RPMI8226 (cell line): ENCODE data around the gene CDIP1.
A peak's percentile ranks its signal among the peaks of the same experiment; 100 is the strongest.

Experiments used
- DNase-seq: peaks from one replicate; pipeline ENCODE4 v3.0.0-alpha.2; 2015

Gene CDIP1

DNA sequence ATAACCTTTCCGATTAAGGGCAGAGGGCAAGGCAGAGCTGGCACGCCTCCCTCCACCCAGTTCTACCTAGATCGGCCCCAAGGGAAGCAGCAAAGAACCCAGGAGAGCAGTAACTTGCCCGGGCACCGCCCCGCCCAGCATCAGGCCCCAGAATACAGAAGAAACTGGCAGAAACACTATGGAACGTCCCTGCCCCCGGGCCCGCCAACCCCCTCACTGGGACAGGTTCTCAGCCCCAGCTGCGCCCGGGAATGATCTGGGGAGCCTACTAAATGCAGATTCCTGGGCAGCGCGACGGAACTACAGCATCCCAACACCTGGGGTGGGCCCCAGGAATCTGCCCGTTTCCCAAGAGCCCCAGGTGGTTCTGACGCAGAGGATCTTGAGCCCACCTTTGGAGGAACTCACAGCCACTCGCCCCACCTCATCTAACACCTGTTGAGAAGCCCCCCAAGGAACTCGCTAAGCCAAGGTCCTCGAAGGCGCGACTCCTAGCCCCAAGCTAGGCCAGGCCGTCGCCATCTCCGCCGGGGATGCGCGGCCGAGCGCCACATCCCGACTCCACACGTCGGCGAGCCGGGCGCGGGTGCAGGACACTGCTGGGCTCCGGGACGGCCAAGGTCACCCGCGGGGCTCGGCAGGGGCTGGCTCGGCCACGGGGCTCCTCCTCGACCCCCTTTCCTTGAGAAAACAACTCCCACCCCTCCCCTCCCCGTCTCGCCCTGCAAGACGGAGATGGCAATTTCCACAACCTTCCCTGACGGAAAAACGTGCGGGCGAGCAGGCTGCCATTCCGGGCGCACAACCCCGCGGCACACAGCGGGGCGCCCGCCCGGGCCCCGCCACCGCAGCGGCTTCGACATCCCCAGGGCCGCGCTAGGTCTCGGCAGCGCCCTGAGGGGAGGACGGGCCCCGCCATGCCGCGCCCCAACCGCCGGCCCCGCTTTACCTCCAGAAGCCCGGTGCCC is 913 bp downstream of the CDIP1 start:
- peak; percentile 47 for DNase-seq

DNA sequence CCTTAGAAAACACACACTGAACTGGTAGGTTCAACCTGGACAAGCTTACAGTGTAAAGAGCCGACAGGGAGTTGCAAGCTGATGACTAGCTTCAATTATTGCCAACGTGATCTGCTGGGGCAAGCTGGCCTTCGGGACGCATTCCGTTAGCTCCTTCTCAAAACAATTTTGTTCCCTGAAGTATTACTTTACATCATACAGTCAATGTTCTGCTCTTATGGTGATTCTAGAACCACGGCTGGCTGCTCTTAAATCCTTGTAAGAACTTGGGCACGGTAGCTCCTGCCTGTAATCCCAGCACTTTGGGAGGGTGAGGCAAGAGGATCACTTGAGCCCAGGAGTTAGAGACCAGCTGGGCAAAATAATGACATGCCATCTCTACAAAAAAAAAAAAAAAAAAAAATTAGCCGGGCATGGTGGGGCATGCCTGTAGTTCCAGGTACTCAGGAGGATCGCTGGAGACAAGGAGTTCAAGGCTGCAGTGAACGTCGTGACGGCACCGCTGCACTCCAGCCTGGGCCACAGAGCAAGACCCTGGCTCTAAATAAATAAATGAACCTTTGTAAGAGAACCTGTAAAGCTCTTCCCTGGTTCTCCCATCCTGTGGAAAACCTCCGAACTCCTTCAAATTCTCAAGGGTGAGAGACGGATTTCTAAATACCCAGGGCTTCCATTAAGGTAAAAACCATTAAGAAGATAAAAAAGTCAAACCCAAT is 2.0 kb downstream of the CDIP1 start:
- no peak for DNase-seq

DNA sequence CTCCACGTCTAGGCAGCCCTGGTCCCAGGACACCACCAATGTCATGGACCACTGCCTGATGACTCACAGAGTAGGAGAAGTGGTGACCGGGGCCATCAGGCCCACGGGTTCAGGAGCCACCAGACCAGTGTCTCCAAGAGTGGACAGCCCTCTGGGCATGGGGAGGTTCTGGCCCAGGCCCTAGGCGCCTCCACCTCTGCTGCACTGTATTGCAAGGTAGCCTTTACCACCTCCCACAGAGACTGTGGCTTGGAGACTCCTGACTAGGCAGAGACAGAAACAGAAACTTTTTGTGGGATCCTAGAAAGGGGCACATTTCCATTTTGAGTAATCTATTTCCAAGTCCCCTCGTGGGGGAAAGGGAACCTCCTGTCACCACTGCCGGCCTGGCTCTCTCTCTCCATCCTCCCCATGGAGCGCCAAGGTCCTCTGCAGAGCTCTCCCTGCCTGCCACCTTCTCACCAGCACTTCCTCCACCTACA is 2.9 kb downstream of the CDIP1 start:
- DNase-seq = no peak

DNA sequence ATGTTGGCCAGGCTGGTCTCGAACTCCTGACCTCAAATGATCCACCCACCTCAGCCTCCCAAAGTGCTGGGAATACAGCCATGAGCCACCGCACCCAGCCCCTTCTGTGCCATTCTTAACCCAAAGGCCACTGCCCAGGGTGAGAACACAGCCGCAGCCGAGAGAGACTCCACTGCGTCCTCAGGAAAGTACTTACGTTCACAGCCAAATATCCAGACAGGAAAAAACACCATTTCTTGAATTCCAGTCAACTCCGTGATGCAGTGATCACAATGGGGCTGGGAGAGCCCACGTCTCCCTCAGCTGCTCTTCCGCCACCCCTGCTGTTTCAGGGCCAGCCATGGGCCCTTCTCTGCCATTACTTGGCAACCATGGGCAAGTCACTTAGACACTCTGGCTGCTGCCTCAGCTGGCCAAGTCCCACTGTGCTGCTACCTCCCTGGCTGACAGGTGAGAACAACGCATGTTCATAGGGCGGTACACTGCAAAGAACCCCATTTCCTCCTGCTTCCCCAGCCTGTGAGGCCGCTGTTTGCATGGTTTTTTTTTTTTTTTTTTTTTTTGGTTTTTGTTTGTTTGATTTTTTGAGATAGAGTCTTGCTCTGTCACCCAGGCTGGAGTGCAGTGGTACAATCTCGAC is 4.3 kb downstream of the CDIP1 start:
- no peak for DNase-seq

DNA sequence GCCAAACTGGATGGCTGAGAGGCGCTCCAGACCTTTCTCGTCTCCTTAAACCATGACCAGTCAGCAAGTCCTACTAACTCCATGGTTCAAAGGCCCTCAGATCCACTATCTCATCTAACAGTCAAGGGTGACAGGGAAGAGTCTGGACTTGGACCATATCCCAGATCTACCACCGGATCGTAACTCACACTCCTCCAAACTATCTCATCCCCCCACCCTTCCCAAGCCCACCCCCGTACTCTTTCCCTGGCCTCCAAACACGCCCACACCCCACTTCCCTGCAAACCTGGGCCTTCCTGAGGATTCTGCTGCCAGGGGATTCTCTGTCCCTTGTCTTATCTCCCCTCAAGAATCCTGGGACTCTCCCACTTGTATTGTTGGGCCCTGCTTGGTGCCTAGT is 5.1 kb downstream of the CDIP1 start:
- DNase-seq = no peak

DNA sequence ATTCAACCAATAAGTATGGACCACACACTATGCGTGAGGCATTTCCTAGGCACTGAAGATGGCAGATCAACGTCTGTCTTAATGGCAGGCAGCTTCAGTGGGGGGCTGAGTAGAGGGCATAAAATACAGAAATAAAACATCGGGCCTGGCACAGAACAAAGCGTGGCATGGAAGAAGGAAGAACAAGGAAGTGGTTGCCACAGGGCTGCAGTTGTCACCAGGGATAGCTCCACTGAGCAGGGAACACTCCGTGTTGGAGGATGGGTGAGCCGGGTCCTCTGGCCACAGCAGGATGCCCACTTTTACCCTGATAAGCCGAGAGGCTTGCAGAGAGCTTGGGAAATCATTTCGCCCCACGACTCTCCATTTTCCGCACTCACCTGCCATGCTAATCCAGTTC is 6.3 kb downstream of the CDIP1 start:
- DNase-seq = no peak

DNA sequence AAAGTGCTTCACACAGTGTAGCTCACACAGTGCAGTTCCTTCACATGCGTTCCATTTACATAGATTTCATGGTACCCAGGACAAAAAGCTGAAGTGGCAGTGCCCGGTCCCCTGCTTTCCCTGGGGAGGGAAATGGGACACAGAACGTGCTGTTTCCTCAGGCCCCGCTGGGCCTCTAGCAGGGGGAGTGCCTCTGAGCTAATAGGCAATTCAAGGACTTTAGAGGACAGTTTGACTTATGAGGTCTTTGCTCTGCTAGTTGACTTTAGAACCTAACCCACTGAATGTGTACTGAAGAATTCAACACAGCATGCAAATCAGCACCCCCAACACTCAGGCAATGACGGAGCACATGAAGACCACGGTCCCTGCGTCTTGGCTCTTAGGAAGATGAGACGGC is 6.8 kb downstream of the CDIP1 start:
- DNase-seq = no peak

DNA sequence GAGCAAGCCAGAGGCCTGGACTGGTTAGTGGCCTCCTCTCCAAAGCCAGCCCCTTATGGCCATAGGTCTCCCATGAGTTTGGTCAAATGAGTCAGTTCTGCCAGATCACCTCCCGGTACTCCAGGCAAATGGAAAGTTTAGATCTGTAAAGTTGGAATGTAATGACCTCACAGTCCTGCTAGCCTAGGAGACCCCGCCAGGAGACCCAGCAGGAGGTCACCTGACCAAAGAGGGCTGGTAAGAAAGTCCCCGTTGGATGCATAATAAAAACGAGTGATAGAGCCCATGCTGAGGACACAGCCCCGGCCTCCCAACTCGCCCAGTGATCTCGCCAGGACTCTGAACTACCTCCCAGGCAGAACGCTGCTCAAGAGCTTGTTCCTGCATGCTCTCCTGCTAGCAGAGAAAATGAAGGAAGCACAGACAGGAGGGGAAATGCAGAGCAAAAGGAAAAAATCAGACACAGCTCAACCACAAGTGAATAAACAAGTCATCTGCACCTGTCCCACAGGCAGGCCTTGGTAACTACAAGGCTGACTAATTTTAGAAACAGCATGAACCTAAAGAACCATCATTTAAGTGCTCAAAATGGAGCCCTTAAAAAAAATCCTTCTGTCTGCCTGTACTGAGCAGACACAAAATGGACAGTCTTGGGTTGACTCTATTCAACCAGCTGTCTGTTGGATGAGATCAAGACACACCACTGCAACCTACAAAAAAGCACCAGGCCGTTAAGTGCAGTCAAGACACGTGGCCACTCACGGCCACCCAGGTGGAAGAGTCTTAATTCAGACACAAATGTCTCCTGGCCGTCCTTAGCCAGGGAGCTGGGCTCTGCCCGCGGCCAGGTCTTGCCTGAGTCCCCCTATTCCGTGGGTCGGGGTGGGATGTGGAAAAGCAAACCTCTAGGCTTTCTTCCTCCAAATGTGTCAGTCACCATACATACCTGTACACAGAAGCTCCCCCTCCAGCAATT is 9.2 kb downstream of the CDIP1 start:
- DNase-seq = peak; percentile 78

DNA sequence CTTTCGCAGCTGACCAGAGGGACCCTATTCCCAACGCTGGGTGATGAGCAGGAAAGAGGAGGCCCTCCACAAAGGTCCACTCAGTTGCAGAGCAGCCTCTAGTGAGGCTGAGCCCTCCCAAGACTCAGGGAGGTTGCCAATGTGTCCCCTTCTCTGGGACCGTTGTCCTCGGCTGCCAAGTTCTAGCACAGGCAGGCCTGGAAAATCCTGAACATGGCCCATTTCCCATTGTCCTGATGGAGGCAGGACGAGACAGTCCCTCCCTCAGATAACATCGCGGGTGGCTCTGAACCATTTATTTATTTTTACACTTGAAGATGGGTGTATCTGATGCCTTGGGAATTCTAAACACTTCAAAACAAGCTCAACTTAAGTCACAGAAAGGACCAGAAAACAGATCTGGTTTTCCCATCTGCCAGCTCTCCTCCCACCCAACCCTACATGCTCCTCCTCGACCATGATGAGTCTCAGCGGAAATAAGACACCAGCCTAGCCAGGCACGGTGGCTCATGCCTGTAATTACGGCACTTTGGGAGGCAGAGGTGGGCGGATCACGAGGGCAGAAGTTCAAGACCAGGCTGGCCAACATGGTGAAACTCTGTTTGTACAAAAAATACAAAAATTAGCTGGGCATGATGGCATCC is 12.8 kb downstream of the CDIP1 start:
- DNase-seq = no peak

DNA sequence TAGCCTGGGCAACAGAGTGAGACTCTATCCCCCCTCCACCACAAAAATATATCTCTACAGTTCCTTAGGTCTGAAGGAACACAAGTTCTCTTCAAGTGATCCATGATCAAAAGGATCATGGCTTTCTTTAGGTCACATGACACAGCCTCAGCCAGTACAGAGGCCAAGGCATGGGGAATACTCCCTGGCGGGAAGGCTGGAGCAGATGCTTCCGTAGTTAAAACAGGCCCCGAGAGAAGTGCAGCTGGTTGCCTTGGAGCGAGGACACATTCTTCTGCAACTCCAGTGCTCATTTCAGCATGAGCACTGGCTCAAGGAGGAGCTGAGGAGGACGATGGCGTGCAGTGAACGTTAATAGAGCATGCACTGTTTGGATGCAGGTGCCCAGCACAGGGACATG is 13.5 kb downstream of the CDIP1 start:
- DNase-seq = no peak

DNA sequence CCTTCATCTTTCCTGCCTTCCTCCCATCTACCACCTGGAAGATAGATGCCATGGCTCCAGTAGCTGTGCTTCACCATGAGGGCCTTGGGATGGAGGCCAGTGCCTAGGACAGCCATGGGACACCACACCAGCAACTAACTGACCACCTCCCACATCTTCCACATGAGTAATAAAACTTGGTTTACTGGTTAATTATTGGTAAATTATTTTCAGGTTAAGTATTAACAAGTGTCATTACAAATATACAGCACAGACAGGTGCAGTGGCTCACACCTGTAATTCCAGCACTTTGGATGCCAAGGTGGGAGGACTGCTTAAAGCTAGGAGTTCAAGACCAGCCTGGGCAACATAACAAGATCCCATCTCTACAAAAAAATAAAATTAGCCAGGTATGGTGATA is 14.0 kb downstream of the CDIP1 start:
- DNase-seq = no peak

DNA sequence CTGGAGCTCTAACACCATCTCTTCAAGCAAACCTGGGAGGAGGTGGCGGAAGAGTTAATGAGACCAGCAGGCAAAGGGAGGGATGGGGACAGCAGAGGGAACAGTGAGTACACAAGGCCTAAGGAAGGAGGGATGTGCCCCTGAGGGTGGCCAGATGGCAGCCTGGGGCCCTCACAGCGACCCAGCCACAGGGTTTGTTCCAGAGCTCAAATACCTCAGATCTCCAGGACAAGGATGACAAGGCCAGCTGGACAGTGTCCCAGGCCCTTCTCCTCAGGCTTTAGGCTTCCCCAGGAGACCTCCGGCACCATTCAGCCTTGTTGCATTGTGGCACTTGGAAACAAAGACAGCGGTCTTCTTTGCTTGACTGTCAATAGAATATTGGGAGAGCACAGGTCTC is 14.9 kb downstream of the CDIP1 start:
- DNase-seq = no peak

DNA sequence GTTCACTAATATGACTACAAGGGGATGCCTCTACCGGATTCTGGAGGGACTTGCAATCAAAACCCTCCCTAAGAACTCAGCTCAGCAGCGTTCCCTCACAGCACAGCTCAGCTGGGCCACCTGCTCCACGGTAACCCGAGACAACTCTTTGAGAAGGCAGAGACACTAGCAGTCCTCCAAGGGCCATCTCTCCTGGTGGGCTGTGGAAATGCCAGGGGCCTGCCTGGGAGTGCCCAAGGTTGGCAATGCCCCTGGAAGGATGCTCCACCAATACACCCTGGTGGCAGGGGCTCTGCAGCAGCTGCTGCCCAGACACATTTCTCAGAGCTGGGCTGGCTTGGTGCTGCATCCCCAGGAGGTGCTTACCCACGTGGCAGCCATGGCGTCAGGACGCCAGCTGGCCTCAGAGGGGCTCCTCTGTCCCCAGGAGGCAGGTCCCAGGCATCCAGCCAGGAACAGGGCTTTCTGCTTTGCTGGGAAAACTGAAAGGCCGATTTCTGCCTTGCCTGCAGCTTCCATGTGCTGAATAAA is 16.5 kb downstream of the CDIP1 start:
- no peak for DNase-seq

DNA sequence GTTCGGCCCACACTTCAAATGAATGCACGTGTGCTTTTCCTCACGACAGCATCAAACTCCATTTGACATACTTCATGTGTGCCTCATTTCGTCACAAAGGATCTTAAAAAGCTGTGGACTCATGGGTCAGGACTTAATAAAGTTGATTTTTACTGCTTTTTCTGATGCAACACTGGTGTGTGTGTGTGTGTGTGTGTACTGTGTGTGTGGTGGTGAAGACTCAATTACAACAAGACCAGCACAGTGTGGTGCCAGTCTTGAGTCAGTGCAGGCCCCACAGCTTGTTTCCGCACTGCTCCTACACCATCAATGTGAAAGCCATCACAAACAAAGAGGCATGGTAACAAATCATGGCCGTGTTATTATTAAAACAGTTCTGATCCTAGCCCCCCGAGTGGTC is 17.7 kb downstream of the CDIP1 start:
- DNase-seq = no peak

DNA sequence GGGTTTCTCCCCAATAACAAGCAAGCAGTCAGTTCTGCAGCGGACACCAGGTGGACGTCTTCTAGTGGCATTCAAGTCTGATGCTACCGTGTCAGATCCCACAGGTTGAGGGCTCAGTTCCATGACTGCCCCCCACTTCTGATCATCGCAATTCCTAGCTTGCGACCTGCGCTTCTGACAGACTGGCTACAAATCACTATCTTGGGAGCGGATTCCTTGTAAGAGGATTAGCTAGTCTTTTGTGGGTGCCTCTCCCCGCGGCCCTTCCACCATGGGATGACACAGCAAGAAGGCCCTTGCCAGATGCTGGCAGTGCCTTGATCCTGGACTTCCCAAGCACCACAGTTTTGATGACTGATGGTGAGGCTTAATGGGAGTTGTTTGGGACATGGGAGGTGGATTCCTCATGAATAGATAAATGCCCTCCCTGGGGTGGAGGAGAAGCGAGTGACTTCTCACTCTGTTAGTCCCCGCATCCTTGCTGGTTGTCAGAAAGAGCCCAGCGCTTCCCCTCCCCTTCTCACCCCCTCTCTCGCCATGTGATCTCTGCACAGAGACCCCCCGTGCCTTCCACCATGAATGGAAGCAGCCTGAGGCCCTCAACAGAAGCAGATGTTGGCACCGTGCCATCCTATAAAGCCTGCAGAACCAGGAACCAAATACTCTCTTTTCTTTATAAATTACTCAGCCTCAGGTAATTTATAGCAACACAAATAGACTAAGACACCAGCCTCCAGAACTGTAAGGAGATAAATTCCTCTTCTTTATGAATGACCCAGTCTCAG is 19.1 kb downstream of the CDIP1 start:
- no peak for DNase-seq

DNA sequence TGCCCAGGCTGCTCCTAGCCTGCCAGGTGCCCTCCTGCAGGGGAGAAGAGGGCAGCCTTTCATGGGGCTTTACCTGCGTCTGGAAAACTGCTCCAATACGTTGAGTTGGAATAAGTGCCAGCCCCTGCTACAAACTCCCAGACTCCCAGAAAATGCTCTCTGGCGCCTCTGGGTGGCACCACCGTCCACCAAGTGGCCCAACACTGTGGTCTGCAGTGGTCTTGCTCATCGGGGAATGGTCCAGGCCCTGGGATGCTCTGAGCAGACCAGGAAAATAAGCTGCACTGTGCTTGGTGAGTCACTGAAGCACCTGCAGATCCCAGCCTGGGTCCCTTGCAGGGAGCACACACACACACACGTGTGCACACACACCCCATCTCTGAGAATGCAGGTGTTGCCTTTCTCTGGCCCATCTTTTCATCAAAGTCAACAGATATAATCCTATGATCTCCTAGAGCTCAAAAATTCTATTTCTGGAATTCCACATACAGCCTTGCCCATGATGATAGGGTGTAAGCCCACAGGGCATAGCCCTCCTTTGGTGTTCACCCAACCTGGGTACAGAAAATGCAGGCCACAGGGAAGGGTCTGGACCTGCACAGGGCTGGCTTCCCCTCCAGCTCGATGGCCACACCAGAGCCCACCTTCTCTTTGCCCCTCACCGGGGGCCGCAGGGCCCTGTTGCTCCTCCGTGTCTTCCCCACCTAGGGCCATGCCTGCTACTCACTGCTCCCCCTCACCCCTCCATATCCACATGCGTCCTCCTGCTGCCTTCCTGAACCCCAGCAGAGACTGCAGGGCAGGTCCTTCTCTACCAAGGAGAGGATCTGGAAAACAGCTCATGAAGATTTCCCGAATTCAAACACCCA is 20.5 kb downstream of the CDIP1 start:
- peak; percentile 34 for DNase-seq

DNA sequence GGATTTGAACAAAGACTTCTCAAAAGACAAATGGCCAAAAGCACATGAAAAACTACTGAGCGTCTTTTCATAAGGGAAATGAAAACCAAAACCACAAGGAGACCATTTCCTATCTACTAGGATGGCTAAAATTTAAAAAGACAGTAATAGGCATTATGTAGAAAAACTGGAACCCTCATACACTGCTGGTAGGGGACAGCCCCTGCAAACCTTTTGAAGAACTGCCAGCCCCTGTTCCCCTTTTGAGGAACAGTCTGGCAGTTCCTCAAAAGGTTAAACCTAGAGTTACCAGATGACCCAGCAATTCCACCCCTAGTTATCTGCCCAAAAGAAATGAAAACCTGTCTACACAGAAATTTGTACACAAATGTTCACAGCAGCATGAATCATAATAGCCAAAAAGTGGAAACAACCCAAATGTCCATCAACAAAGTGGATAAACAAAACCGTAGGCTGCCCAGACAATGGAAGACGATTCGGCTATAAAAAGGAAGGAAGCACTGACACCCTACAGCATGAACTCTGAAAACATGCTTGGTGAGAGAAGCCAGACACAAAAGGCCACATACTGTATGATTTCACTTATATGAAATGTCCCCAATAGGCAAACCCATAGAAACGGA is 22.9 kb downstream of the CDIP1 start:
- DNase-seq = peak; percentile 90

DNA sequence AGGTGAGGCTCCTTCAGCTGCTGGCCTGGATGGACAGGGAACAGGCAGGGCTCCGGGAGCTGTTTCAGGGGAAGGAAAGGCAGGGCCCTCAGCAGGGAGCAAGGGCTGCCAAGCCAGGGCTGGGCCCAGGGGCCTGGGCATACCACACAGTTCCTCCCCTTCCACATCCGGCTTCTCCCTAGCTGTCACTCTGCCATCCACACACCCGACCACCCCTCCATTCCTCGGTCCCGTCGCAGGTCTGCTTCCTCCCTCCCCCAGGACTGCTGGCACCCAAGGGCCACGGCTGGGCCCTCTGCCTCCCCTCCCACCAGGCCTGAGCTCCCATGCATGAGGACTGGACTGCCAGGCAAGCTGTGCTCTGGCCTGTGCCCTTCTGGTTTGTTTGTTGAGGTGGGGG is 24.0 kb downstream of the CDIP1 start:
- DNase-seq = peak; percentile 16

DNA sequence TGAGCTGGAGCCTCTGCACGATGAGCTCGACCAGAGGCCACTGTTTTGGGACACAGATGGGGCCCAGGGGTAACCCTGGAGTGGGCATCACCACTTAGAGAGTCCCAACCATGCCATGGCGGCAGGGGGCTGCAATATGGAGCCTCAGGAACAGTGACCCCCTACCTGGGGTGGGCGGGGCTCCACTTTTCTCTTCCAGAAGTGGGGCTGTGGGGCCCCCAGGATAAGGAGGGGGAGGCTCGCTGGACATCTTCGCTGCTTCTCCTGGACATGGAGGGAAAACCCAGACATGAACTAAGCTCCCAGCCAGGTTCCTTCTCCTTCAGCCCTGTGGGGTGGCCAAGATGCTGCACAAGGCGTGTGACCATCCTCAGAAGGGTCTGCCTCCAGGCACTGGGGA is 24.7 kb downstream of the CDIP1 start:
- no peak for DNase-seq
